HepG2 (cell line): ENCODE results near the gene NRG3.

Source experiments
- CTCF ChIP-seq: sonication (generic); formaldehyde crosslinking; IDR thresholded peaks from 2 replicates; pipeline ENCODE4 v1.5.0; 2020; ENCODE audit warnings: mild to moderate bottlenecking, missing genetic modification reagents, moderate library complexity
- E2F5 ChIP-seq: sonication (generic); formaldehyde crosslinking; conservative IDR thresholded peaks from 2 replicates; pipeline ENCODE4 v1.4.0; 2020; ENCODE audit warnings: missing genetic modification reagents
- MYC ChIP-seq: sonication (generic); formaldehyde crosslinking; IDR thresholded peaks from 2 replicates; pipeline ENCODE4 v1.9.0; 2021; ENCODE audit warnings: missing genetic modification reagents, borderline replicate concordance
- RORA ChIP-seq: sonication (generic); formaldehyde crosslinking; IDR thresholded peaks from 2 replicates; pipeline ENCODE4 v1.5.0; 2020; ENCODE audit warnings: mild to moderate bottlenecking, missing genetic modification reagents, moderate library complexity
- SNAPC5 ChIP-seq: sonication (generic); formaldehyde crosslinking; IDR thresholded peaks from 2 replicates; pipeline ENCODE4 v1.8.1; 2023; ENCODE audit warnings: mild to moderate bottlenecking, missing genetic modification reagents, borderline replicate concordance
- SOX6 ChIP-seq, 2 experiments: fragments of 450-650 bp in 1 of 2; sonication (generic) in 1 of 2; formaldehyde crosslinking in 1 of 2; IDR thresholded peaks; 2 replicates each; pipeline versions ENCODE4 v1.4.0 to v1.6.1; 2017 to 2020; ENCODE audit warnings: antibody characterized with exemption in 1 of 2, mild to moderate bottlenecking in 1 of 2, missing genetic modification reagents in 1 of 2
- ZNF780A ChIP-seq: sonication (generic); formaldehyde crosslinking; IDR thresholded peaks from 2 replicates; pipeline ENCODE4 v1.8.0; 2022; ENCODE audit warnings: mild to moderate bottlenecking, missing genetic modification reagents, moderate library complexity

- no peak for TF ChIP-seq RORA (CRISPR knock-in tag)
- no peak for TF ChIP-seq E2F5 (CRISPR knock-in tag)
- TF ChIP-seq SNAPC5 (CRISPR knock-in tag): no peak
- no peak for TF ChIP-seq SOX6 (IDR thresholded peaks at IDR 0.05)
- TF ChIP-seq SOX6 (CRISPR knock-in tag; IDR thresholded peaks at IDR 0.05): no peak
- TF ChIP-seq MYC (CRISPR knock-in tag): no peak
- no peak for TF ChIP-seq ZNF780A (CRISPR knock-in tag)
- TF ChIP-seq CTCF (CRISPR knock-in tag): no peak
These were observed 750.7 kb downstream of the NRG3 start for GRCh38 chr10:82625512-82626189.
